Measurements from ENCODE around the gene TFCP2L1.
"Not testable (repeated sequence)": the region's sequence is repeated elsewhere in the genome, so short reads cannot be mapped to it uniquely, and the experiment has no call there.

Gene TFCP2L1

GRCh38 chr2:121284463-121285449 lies at the start of gene TFCP2L1:
TFCP2L1 (minus strand) TSS chr2:121285202; CDS start chr2:121285109, 93 bp downstream.
- peak; percentile 39 to 57 for DNase-seq

- no peak for DNase-seq
These were observed 49.0 kb upstream of the TFCP2L1 start for GRCh38 chr2:121333834-121334558.

- DNase-seq, result no peak
These were observed 48.2 kb upstream of the TFCP2L1 start for GRCh38 chr2:121333231-121333630.

GRCh38 chr2:121331324-121331723 lies 46.3 kb upstream of the TFCP2L1 start:
- DNase-seq, result not testable (repeated sequence)

- no peak for DNase-seq
These were observed 45.9 kb upstream of the TFCP2L1 start for GRCh38 chr2:121330921-121331320.

- DNase-seq, result peak in 1 of 2 experiments; percentile 10
These were observed 44.8 kb upstream of the TFCP2L1 start for GRCh38 chr2:121329786-121330185.

- DNase-seq, result no peak
These were observed 41.6 kb upstream of the TFCP2L1 start for GRCh38 chr2:121326628-121327027.

- DNase-seq, result no peak
These were observed 39.6 kb upstream of the TFCP2L1 start for GRCh38 chr2:121324601-121325000.

- no peak for DNase-seq
These were observed 36.5 kb upstream of the TFCP2L1 start for GRCh38 chr2:121321476-121321875.

GRCh38 chr2:121319941-121320340 lies 34.9 kb upstream of the TFCP2L1 start:
- no peak for DNase-seq

GRCh38 chr2:121316986-121317385 lies 32.0 kb upstream of the TFCP2L1 start:
- no peak for DNase-seq

GRCh38 chr2:121313701-121314100 lies 28.7 kb upstream of the TFCP2L1 start:
- DNase-seq, result not testable (repeated sequence)

GRCh38 chr2:121309801-121310200 lies 24.8 kb upstream of the TFCP2L1 start:
- DNase-seq, result no peak

- no peak for DNase-seq
These were observed 24.3 kb upstream of the TFCP2L1 start for GRCh38 chr2:121309323-121309722.

GRCh38 chr2:121307048-121307447 lies 22.0 kb upstream of the TFCP2L1 start:
- no peak for DNase-seq

- no peak for DNase-seq
These were observed 19.9 kb upstream of the TFCP2L1 start for GRCh38 chr2:121304941-121305340.

GRCh38 chr2:121303531-121304263 lies 18.7 kb upstream of the TFCP2L1 start:
- DNase-seq, result no peak

GRCh38 chr2:121301190-121301589 lies 16.2 kb upstream of the TFCP2L1 start:
- not testable (repeated sequence) for DNase-seq

- DNase-seq, result no peak
These were observed 13.5 kb upstream of the TFCP2L1 start for GRCh38 chr2:121298476-121298875.

GRCh38 chr2:121297866-121298265 lies 12.9 kb upstream of the TFCP2L1 start:
- DNase-seq, result not testable (repeated sequence)

- DNase-seq, result no peak
These were observed 12.3 kb upstream of the TFCP2L1 start for GRCh38 chr2:121297217-121297830.

- DNase-seq, result no peak
These were observed 11.1 kb upstream of the TFCP2L1 start for GRCh38 chr2:121295911-121296650.

All from activated T-cell treated with anti-CD3 and anti-CD28 coated beads, Interleukin-2, amount 50 U/mL, for 48 hours (primary cell).